Activated gamma-delta T cell treated with anti-CD3 and anti-CD28 coated beads, Interleukin-2, amount 50 U/mL, for 16 hours (primary cell): ENCODE results near the gene NOD1.

Experiments used
- DNase-seq: peaks from one replicate; pipeline ENCODE4 v3.0.0-alpha.2; 2020; ENCODE audit warnings: low read depth

NOD1 gene

GRCh38 chr7:30450240-30450982 lies 28.2 kb downstream of the NOD1 start:
- no peak for DNase-seq

DNA sequence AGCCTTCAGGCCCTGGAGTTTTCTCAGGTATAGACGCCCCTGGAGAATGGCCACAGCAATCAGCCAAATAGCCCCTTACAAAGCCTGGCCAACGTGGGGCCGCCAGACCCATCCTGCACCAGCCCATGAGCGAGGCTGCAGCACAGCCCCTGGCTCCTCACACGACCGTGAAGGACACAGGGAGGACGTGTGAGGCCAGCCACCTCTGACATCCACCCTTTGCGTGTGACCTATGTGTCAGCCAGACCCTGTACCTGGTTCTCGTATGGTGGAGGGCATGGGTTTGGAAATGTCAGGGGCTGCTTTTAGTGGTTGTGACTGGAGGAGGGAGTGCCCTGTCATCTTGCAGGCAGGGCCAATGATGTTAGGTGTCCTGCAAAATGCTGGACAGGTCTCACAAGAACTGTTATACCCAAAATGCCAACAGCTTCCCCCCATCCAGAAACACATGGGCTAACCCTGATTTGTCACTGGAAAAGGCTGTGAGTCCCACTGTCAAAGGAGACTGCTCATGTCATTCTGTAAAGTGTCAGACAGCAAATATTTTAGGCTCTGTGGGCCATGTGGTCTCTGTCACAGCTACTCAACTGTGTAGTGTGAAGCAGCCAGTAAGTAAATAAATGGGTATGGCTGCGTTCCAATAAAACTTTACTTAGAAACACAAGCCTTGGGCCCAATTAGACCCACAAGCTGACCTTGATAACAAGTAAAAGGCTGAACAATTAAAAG lies 30.0 kb downstream of the NOD1 start:
- no peak for DNase-seq

- DNase-seq, result no peak
Measured at GRCh38 chr7:30447466-30447865, 31.1 kb downstream of the NOD1 start.

GRCh38 chr7:30446266-30446665 lies 32.3 kb downstream of the NOD1 start:
- no peak for DNase-seq

DNA sequence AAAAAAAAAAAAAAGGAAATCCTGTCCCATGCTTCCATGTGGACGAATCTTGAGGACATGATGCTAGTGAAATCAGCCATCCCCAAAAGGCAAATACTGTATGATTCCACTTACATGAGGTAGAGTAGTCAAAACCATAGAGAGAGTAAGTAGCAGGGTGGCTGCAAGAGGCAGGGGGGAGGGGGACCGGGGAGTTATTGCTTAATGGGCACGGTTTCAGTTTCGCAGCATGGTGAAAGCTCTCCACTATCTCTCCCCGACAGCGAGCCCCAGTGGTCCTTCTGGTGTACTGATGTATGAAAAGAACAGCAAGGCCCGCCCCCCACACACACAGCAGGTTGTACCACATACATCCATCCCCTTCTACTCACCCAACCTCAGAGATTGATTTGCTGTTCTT lies 32.8 kb downstream of the NOD1 start:
- peak; percentile 68 for DNase-seq

- DNase-seq, result no peak
Measured at GRCh38 chr7:30437823-30438574, 40.6 kb downstream of the NOD1 start.

DNA sequence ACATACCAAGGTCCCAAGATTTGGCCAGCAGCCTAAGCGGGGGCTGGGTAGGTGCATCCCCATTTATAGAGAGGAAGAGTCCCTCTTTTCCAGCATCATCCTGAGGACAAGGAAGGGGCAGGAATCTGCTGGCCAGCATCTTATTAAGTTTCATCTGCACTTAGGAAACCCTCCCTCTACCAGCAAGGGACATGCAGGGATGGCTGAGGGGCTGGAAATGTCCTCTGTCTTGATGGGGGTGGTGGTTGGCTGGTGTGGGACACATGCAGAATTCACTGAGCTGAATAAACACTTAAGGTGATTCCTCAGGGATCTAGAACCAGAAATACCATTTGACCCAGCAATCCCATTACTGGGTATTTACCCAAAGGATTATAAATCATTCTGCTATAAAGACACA lies 42.1 kb downstream of the NOD1 start:
- DNase-seq, result no peak

- no peak for DNase-seq
Measured at GRCh38 chr7:30436046-30436445, 42.5 kb downstream of the NOD1 start.

DNA sequence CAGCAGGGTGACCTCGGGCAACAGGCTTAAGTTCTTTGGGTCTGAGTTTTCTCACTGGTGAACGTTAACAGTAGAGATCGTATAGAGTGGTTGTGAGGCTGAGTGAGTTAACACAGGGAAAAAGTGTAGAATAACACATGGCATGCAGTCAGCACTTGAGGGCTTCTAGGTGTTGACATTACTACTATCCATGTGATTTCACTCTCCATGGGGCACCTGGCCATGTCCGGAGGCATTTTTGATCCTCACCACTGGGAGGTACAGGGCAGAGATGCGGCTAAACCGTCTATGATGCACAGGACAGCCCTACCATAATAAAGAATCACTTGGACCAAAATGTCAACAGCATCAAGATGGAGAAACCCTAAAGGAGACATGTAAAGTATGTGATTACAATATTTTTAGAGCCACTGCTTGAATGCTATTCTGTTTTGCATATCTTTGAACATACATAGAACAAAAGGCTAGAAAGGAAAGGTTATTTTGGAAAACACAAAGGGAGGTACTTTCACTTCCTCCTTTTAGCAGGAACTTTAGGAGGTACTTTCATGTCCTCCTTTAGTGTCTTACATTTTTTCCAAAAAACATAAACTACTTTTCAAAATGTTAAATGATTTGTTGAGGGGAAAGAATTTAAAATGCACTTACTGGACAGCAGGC lies 44.3 kb downstream of the NOD1 start:
- no peak for DNase-seq

- no peak for DNase-seq
Measured at GRCh38 chr7:30433506-30433905, 45.1 kb downstream of the NOD1 start.

GRCh38 chr7:30433082-30433481 lies 45.5 kb downstream of the NOD1 start:
- no peak for DNase-seq

DNA sequence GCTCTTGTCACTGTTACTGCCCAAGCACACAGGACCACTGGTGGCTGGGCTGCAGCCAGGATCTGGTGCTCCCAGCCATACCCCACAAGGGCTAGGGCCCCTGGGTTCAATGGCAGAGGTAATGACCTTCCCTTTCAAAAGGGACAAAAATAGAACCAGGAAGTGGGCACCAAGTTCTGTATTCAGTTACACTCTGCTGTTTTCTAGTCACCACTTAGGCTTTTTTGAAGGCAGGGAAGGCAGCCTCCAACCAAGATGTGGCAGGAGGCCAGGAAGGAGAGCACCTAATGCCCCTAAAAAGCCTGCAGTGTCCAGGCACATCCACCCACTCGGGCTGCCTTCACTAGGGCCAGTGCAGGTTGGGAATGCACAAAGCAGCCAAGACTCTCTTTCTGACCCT lies 47.8 kb downstream of the NOD1 start:
- DNase-seq, result no peak

- no peak for DNase-seq
Measured at GRCh38 chr7:30430276-30430675, 48.3 kb downstream of the NOD1 start.

DNA sequence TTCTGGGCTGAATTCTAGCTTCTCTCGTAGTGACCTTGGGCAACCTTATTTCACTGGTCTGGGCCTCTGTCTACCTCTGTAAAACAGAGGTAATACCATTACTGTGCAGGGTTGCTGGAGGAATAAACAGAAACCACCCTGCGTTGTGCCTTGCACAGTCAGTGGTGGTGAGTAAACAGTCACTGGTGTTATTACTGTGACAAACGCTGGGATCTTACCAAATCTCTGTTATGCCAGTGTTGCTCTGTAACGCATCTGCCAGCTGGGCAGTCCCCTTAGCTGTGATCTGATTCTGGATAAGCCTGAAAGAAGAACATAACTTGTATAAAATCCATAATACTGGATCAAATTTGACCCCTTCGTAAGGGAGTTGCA lies 49.4 kb downstream of the NOD1 start:
- DNase-seq, result no peak

GRCh38 chr7:30428246-30429155 lies 50.1 kb downstream of the NOD1 start:
- no peak for DNase-seq

- DNase-seq, result no peak
Measured at GRCh38 chr7:30427296-30428070, 51.1 kb downstream of the NOD1 start.

DNA sequence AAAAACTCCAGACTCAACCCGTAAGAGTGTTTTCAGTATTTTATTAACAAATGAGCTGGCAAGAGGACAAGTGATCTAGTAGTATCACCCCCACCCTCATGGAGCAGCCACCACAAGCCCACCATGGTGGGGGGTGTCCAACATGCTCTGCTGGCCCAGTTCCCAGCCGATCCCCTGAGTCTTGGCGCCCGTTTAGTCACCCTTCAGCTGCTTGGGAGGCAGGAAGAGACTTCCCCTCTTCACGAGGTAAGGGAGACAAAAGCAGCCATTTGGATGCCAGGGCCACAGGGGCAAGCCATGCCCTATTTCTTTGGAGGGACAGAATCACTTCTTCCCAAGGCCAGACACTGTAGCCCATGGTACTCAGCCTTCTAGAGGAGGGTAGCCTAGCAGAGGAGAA lies 54.1 kb downstream of the NOD1 start:
- DNase-seq, result no peak

- DNase-seq, result no peak
Measured at GRCh38 chr7:30423788-30424505, 54.6 kb downstream of the NOD1 start.

DNA sequence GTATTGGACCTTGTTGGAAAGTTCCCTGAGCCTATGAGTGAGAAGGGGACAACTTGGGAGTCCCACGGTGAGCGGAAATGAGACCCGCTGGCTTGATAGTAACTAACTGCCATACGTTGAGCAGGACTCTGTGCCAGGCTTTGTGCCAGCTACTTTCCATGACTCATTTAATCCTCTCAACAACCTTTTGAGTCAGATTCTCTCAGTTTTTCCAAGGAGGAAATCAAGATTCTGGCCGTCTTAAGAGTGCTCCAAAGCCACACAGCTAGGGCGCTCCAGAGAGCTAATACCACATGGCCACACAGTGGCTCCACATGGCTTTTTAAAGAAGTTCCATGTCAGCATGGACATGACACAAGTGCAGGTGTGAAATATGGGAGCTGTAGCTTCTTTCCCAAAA lies 55.7 kb downstream of the NOD1 start:
- DNase-seq, result no peak

GRCh38 chr7:30421647-30422196 lies 56.9 kb downstream of the NOD1 start:
- no peak for DNase-seq
